Measurements from ENCODE around the gene DTNB.
"Not testable (repeated sequence)": the region's sequence is repeated elsewhere in the genome, so short reads cannot be mapped to it uniquely, and the experiment has no call there.

Gene DTNB

GRCh38 chr2:25566094-25566493 is 107.3 kb downstream of the DTNB start:
- no peak for DNase-seq (ENCODE audit: extremely low read depth, low read depth)
- no peak for TF ChIP-seq CTCF (IDR thresholded peaks at IDR 0.05; ENCODE audit: low read depth, low read length)

GRCh38 chr2:25561136-25561850 is 112.1 kb downstream of the DTNB start:
- no peak for DNase-seq (ENCODE audit: extremely low read depth, low read depth)
- TF ChIP-seq CTCF (IDR thresholded peaks at IDR 0.05; ENCODE audit: low read depth, low read length) = no peak

GRCh38 chr2:25559148-25559547 is 114.2 kb downstream of the DTNB start:
- TF ChIP-seq CTCF (IDR thresholded peaks at IDR 0.05; ENCODE audit: low read depth, low read length) = no peak
- DNase-seq (ENCODE audit: extremely low read depth, low read depth) = no peak

GRCh38 chr2:25558262-25558661 is 115.1 kb downstream of the DTNB start:
- DNase-seq (ENCODE audit: extremely low read depth, low read depth) = peak; percentile 18
- TF ChIP-seq CTCF (IDR thresholded peaks at IDR 0.05; ENCODE audit: low read depth, low read length) = no peak

GRCh38 chr2:25557179-25558036 is 116.0 kb downstream of the DTNB start:
- DNase-seq (ENCODE audit: extremely low read depth, low read depth) = no peak
- TF ChIP-seq CTCF (IDR thresholded peaks at IDR 0.05; ENCODE audit: low read depth, low read length) = no peak

- no peak for DNase-seq (ENCODE audit: extremely low read depth, low read depth)
- TF ChIP-seq CTCF (IDR thresholded peaks at IDR 0.05; ENCODE audit: low read depth, low read length) = no peak
Observed at GRCh38 chr2:25552318-25552717, 121.1 kb downstream of the DTNB start.

GRCh38 chr2:25551316-25551715 is 122.1 kb downstream of the DTNB start:
- DNase-seq (ENCODE audit: extremely low read depth, low read depth) = no peak
- no peak for TF ChIP-seq CTCF (IDR thresholded peaks at IDR 0.05; ENCODE audit: low read depth, low read length)

- DNase-seq (ENCODE audit: extremely low read depth, low read depth) = not testable (repeated sequence)
Observed at GRCh38 chr2:25549571-25549970, 123.8 kb downstream of the DTNB start.
